ENCODE data around the gene GP1BB.

The GP1BB gene

DNA sequence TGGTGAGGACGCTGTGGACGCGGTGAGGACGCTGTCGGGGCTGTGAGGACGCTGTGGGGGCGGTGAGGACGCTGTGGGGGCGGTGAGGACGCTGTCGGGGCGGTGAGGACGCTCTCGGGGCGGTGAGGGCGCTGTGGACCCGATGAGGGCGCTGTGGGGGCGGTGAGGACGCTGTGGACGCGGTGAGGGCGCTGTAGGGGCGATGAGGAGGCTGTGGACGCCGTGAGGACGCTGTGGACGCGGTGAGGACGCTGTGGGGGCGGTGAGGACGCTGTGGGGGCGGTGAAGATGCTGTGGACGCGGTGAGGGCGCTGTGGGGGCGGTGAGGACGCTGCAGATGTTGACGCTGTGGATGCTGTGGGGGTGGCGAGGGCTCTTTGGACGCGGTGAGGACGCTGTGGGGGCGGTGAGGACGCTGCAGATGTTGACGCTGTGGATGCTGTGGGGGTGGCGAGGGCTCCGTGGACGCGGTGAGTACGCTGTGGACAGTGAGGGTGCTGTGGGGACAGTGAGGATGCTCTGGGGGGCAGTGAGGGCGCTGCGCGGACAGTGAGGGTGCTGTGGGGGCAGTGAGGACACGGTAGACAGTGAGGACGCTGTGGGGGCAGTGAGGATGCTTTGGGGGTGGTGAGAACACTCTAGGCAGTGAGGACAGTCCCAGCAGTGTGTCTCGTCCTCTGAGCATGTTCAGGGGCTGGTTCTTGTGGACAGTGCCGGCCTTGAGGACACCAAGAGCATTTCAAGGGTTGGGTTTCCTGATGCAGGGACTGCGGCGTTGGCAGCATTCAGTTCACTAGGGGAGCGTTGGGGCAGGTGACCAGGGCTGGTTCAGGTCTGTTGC, 4.2 kb downstream of the GP1BB start:
- FAIRE-seq: no peak

DNA sequence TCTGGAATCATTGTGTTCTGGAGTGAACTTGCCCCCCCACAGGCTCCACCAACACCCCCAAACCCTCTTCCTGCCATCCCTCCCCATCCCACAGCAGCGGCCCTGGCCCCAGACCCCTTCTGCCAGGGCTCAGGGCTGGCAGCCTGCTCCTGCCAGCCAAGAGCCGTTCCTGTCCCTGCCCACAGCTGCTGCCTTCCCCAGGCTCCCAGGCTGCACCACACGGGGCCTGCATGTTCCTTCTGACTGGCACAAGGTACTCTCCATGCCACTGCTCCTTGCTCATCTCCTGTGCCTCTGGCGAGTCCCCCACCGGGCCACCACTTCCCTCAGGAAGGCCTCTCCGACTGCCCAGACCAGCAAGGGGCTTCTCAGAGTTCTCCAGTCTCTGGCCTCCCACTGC, 4.9 kb downstream of the GP1BB start:
- no peak for FAIRE-seq

DNA sequence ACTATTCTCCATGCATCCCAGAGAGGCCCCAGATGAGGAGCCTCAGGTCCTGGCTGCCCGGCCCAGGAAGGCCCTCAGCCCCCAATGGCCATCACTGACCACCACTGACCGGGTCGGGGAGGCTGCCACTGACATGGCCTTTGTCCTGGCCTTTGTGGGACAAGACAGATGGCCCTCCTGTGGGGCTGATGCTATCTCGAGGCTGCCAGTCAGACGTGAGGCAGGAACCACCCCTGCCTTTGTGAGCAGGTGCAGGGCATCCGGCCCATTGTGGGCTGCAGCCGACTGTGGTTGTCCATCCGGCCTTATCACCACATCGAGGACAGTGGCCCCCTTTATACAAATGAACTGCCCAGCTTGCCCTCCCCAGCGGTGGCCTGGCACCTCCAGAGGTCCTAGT, 5.5 kb downstream of the GP1BB start:
- no peak for FAIRE-seq

DNA sequence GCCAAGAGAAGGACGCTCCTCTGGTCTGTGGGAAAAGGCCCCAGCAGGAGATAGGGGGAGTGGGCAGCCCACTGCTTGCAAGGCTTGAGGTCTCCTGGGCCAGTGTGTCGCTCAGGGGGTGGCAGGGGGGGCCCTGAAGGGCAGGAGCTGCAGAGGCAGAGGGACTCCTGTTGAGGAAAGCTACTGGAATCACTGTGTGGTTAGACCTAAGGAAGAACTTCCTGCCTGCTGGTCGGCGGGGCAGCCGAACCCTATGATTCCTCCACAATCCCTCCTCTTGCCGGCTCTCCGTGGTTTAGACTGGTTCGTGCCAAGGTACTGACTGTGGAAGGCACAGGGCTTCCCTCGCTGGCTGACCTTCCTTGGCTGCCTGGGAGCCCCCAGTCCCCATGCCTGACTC, 6.2 kb downstream of the GP1BB start:
- no peak for FAIRE-seq

DNA sequence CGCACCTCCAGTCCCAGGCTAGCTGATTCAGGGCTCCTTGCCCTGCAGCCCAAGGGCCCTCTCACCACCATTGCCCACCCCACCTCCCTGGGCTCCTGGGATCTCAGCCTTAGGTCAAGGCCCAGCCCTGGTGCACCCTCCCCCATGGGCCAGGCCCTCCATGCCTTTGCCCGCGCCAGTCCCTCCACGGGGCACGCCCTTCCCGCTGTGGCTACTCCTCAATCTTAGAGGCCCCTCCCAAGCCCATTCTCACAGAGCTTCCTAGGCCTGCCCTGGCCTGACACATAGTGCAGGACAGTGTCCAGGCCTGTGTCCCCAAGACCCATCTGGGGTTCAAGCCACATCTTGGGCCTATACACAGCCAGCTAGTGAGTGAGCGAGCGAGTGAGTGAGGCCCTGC, 6.9 kb downstream of the GP1BB start:
- FAIRE-seq: no peak

DNA sequence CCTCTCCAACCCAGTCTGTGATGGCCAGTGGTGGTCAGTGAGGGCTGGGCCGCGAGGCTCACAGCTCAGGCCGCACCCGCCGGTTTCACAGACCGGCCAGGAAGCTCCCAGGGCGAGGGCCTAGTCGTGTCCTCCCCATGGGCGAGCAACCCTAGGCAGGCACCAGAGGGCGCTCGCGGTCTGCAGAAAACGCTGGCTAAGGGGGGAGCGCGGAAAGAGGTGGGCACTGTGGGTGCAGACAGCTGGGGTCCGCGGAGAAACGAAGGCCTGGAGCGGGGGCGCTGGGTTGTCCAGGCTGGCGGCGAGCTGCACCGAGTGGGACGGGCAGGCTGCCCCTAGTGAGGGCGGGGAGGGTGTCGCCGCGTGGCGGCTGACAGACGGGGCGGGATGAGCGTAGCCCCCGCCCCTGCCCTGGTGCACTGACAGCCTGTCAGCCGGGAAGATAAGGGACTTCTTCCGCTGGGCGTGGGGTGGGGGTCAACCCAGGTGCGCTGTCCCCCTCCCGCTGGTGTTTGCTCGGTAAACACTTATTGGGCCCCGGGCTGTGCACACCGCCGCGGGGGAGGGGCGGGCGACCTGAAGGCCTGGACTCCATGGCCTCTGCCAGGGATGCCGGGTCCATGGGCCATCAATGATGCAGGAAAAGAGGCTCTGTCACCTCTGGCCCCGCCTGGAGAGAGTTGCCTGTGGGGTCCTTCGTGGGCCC, 7.5 kb downstream of the GP1BB start:
- no peak for FAIRE-seq

DNA sequence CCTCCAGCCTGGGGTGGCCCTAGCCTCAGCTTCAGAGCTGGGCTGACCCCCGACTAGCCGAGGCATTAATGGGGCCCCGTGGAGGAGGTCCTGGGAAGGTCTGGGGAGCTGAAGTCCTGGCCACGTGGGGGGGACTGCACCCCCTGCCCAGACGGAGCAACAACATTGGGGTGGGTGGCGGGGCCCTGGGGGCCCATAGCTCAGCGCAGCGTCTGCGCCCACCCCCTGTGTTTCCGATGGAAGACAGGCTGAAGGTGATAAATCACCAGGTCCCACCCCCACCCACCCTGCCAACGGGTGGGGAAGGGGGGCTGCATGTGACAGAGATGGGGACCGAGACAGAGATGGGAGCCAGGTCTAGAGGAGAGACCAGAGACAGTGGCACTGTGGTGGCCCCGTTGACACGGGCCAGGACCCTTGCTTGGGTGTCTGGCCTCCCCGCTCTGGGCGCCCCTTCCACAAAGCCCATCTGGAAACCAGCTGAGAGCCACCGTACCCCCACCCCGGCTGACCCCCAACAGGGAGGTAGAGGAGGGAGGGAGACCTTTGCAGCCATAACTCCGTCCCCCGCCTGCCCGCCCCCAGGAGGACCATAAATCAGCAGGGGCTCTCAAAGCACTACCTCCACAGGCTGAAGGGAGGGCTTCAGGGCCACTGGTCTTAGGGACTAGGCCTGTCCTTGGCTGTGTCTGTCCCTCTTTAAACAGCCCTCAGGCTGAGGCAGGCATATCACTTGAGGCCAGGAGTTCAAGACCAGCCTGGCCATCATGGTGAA, 8.2 kb downstream of the GP1BB start:
- no peak for FAIRE-seq

DNA sequence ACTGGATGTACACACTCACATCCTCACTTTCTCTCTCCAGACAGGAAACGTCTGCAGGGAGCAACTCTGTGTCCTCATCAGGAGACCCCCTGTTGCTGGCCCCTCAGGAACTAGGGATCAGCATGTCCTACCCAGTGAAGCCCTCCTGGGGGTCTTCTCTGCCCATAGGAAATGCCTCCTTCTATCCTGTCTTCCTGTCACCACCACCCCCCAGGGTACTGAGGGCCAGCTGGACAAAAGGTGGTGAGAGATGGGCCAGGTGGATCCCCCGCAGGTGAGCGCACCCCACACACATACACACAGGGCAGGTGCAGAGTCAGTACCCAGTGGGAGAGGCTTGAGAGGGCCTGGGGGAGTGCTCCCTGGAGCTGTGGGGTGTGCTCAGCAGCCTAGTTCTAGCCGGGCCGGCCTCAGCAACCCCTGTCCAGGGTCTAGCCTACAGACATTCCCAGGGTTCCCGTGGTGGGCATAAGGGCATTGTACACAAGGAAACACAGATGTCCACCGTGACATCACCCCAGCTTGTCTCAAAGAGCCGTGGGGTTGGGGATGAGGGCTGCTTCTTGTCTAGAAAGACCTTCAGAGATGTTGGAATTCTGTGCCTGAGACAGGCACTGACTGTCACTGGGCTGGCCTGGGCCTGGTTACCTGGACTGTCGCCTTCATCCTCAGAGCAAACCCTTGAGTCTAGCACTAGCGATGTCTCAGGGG, 9.2 kb downstream of the GP1BB start:
- no peak for FAIRE-seq

DNA sequence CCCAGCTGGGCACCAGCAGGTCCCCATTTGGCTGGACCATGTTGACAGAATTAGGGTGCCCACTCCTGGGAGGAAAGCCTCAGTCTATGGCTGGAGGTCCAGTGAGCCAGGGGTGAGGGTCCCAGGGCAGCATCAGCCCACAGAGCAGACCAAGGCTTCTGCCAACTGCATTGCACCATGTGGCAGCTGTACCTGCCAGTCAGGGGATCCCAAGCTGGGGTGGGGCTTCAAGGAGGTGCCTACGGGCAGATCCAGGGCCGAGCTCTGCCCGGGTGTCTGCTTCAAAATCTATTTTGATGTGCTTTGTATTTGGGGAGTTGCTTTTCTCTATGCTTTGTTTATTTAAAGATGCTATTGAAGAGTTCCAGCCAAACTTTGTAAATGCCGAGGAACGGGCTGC, 10.4 kb downstream of the GP1BB start:
- FAIRE-seq: no peak

DNA sequence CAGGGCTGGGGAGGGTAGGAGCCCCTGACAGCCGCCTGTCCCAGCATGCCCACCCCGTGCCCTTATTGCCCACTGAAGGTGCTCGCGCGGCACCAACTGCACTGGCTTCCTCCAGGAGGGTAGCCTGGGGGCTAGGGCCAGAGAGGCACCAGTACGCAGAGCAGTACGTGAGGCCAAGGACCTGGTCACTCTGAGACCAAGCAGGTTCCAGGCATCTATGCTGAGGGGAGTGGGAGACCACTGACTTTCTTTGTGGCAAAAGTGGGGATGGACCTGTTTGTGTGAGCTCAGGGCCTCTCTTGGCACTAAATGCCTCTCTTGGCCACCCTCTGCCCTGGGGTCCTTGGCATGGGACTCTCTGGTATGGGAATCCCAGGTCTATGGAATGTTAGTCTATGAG, 10.8 kb downstream of the GP1BB start:
- FAIRE-seq: no peak

DNA sequence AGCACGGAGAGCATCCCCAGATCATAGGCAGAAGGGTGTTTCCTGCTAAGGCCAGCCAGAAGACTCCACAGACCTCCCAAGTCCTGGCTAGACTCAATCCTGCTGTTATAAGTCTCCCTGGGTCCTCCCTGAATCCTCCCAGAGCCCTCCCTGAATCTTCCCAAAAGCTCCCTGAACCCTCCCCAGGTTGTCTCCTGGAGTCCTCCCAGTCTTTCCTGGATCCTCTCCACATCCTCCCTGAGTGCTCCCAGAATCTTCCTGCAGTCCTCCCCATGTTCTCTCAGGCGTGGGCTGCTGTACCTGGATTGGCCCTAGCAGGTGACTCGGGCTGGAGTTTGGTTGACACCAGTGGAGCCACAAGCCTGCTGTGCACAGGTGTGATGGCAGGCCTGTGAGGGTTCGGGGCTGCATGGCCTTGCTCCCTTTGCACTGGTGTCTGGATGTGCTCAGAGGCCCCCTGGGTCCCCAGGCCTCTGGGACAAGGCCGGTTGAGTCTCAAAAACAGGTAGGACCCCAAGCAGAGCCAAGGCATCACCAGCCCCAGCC, 11.6 kb downstream of the GP1BB start:
- no peak for FAIRE-seq

DNA sequence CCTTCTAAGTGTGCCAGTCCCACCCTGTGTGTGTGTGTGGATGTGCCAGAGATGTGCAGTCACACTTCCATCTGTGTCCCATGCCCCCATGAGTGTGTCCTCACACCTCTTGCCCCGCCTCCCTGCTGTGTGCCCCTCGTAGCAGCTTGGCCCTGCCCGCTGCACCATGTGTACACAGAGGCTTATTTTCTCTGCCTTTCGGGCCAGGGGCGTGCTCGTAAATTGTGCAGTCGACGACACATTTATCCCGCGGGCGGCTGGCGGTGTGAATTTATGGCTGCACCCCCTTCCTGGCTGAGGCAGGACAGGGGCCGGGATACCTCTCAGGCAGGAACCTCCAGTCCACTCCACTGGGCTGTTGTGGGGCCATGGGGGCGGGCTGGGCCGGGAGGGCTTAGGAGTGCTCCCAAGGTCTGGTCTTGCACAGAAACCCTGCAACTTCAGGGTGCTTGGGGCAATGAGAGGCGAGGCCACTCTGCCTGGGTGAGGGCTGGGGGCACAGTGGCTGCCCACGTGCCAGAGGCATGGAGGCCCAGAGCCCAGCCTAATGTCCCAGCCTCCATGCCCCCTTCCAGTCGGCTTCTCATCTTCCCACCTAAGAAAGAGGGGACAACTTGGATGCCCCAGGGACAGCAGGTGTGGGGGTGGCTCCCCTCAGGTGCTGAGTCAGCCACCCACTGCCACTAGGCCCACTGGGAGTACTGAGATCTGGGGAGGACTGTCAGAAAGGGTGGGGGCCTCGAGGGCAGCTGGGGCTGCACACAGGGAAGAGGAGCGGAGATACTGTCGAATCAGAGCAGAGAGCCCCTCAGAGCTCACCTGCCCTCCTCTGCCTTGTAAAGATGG, 12.5 kb downstream of the GP1BB start:
- no peak for FAIRE-seq

DNA sequence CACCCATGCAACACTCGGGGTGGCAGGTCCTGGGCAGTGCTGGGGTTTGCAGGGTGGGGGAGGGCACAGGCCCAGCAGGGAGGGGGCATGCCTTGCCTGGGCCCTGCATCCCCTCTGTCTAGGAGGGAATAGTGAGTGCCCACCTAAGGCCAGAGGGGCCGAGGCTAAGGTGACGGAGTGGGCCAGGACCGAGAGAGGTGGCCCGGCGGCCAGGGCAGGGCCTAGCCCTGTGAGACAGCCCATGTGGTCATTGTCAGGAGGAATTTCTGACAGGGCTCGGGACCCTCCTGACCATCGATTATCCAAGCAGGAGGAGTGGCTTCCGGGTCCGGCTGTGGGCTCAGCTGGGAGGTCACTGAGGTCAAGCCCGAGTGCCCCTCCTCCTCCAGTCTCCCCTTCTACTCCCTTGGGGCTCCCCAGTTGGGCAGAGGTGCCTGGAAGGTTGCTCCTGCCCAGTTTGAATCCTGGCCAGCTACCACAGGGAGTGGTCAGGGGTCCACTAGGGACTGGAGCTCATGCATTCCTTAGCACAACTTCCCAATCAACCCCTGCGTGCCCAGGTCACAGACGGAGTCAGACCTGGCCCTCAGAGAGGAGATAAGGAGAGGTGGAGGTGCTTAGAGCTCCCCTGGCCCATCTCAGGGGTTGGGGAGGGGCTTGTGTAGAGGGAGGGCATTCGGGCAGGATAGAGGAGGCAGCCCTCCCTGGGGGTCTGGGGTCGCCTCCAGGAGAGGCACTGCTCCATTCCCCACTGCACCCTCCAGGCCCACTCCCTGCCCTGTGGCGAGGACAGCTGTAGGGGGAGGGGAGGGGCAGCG, 14.7 kb downstream of the GP1BB start:
- no peak for FAIRE-seq

DNA sequence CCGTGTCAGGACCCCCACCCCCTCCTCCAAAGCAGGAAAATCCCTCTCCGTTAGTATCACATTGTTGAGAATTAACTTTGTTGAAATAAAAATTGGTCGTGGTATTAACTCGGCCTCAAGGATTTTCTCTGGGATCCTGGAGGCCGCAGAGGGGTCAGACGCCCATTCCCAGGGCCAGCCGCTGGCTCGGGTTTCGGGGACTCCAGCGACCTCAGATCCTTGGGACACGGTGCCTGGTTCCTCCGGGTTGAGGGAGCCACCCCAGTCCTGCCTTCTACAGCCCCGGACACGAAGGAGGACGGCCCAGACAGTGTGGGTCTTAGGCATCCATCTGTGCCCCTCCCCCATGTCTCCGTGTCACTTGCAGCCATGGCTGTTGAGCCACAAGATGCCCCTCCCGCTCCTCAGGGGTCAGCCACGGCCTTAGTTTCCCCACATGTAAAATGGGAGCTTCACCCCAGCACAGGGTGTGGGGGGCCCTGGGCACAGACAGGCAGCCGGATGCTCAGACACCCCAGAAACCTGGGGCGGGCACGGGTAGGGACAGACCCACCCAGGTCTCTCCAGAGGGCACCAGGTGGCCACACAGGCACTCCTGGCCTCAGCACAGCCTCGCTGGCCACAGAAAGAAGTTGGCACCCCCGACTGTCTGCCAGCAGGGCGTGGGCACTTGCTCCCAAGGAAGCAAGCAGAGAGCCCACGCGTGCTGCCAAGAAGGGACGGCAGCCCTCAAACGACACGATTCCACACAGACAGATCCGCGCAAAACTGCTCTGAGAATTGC, 15.5 kb downstream of the GP1BB start:
- no peak for FAIRE-seq

DNA sequence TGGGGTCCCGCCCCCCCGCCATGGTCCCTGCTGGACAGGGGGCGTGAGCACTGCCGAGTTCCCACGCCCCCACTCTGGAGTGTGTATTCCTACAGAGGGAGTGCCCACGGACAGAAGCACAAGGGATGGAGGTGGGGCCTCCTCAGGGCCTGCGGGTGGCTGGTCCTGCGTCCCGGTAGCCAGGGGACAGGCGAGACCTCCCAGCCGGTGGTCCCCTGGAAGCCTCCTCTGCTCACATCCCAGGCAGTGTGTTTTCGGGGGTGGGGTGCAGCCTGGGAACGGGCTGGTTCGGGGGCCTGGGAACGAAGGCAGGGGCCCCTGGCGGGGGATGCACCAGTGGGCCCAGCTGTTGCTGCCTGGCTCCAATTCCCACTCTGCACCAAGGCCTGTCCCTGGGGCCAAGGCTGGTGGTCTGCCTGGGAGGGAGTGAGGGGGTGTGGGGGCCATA, 16.1 kb downstream of the GP1BB start:
- FAIRE-seq: no peak

DNA sequence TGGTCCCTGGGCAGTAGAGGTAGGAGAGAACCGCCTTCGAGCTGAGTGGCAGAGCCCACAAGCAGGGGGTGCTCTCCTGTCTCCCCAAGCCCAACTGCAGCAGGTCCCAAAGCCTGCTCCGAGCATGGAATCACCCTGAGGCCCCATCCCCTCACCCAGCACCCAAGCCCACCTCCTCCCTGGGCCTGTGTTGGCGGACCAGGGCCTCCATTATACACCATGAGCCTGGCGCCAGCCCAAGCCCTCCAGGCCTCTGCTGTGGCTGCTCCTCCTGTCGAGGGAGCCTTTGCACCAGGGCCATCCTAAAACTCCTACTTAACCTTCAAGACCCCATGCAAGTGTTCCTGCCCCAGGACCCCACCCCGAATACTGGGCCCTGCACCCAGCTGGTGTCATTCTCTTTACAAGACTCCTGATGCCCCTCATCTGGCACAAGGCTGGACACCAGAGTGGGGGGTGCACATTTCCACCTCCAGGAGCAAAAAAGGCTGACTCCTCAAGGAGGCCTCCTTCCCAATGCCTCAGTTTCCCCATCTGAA, 16.6 kb downstream of the GP1BB start:
- no peak for FAIRE-seq

DNA sequence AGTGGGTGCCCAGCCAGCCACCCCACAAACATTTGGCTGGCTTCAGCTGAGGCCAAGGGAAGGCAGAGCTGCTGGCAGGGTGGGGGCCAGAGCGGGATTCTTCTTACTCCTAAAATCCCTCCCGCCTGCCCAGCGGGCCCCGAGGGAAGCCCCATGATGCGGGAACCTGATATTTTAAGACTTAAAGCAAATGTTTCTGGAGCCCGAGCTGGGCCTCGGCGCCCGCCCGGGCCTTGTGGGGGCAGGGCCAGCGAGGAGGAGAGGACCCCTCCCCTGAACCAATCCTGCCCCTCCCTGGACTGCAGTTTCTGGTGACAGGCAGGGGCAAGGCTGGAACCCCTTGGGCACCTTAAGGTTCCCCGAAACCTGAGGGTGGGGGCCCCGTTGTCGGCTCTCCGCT, 17.2 kb downstream of the GP1BB start:
- no peak for FAIRE-seq

DNA sequence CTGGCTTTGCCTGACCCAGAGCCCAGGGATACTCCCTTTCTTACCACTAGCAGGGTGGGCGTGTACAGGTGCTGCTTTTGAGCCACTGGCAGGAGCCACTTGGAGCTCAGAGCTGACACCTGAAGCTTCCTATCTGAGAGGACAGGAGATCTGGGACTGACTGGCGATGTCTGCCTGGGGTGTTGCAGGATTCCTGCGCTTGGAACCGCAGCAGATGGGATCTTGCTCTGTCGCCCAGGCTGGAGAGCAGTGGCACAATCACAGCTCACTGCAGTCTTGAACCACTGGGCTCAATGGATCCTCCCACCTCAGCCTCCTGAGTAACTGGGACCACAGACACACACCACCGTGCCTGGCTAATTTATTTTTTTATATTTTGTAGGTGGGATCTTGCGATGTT, 17.7 kb downstream of the GP1BB start:
- FAIRE-seq: no peak

DNA sequence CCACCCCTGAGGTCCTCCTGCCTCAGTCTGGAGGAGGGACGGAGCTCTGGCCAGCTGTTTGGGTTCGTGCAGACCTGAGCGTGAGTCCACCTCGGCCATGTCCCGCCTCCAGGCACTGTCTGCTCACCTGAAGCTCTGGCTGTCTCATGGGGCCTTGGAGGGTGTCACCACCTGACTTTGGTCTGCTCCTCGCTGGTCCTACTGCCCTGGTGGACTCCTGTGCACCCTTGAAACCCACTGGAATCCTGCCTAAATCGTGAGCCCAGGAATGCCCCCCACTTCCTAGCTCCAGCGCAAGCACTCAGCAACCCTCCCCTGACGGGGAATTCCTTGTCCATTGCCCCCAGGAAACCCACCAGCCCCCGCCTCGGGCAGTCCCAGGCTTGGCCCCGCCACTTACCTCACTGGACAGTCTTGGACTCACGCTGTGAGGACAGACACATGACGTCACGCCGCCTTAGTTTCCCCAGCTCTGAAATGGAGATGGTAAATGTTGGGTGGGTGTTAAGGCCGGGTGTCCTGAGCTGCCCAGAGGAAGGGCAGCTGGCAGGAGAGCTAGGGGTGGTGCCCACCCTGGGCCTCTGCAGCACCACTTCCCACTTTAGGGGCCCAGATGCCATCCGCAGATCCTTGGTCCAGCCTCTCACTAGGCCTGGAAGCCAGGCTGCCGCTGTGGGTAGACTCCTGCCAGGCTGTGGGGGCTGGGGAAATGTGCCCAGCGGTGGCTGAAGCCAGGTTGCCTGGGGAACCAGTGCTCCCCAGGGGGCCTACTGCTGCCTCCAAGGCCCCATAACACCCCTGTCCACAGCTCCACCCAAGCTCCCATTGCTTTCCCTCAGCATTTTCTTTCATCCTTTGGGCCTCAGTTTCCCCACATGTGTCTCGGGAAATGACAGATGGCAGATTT, 19.1 kb downstream of the GP1BB start:
- FAIRE-seq: no peak

All from A204.1 (cell line).